ENCODE data around the gene GTF3C5. TPM values are rescaled to one million over a fixed set of nuclear protein-coding genes. Genes with fewer than 3 reads are reported as not detected.
"Not testable (repeated sequence)": the region's sequence is repeated elsewhere in the genome, so short reads cannot be mapped to it uniquely, and the experiment has no call there.

Gene GTF3C5
- total and polyA plus RNA-seq, 8 donors: 25.7 to 85.2 (median 45.4) TPM

DNA sequence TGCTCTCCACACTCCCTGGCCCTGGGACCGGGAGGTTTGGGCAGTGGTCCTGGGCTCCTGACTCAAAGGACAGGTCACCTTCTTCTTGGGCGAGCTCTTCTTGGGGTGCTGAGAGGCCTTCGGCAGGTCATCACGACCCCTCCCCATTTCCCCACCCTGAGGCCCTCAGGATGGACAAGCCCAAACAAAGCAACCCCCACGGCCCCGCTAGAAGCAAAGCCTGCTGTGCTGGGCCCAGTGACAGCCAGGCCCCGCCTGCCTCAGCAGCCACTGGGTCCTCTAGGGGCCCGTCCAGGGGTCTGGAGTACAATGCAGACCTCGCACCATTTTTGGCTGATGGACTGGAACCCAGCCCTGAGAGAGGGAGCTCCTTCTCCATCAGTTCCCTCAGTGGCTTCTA lies 52.9 kb downstream of the GTF3C5 start:
- H3K27me3 ChIP-seq; H3K27ac ChIP-seq; intact Hi-C loops (cut with DNase I; ENCODE audit: low total_unique reads); H3K4me3 ChIP-seq; H3K4me1 ChIP-seq; H3K9me3 ChIP-seq; DNase-seq; H3K36me3 ChIP-seq: not testable (repeated sequence)
- 40 to 64% (median 62%) methylated on average over 3 to 9 of the region's 9 CpGs for WGBS, 5 donors

DNA sequence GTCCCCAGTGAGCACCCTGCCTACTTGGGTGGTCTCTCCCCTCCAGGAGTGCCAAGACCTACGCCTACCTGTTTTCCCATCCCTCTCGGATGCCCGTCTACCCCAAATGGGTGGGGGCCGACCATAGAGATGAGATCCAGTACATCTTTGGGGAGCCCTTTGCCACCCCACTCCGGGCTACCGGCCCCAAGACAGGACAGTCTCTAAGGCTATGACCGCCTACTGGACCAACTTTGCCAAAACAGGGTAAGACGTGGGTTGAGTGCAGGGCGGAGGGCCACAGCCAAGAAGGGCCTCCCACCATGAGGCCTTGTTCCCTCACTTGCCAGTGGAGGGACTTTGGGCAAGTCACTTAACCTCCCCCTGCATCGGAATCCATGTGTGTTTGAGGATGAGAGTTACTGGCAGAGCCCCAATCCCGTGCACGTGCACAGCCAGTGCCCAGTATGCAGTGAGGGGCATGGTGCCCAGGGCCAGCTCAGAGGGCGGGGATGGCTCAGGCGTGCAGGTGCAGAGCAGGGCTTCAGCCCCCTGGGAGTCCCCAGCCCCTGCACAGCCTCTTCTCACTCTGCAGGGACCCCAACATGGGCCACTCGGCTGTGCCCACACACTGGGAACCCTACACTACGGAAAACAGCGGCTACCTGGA lies 55.5 kb downstream of the GTF3C5 start:
- 83 to 95% (median 87%) methylated on average over 8 to 17 of the region's 17 CpGs for WGBS, 5 donors
- H3K4me1 ChIP-seq; H3K9me3 ChIP-seq; intact Hi-C loops (cut with DNase I; ENCODE audit: low total_unique reads); H3K27me3 ChIP-seq; DNase-seq; H3K27ac ChIP-seq; H3K36me3 ChIP-seq; H3K4me3 ChIP-seq: not testable (repeated sequence)

DNA sequence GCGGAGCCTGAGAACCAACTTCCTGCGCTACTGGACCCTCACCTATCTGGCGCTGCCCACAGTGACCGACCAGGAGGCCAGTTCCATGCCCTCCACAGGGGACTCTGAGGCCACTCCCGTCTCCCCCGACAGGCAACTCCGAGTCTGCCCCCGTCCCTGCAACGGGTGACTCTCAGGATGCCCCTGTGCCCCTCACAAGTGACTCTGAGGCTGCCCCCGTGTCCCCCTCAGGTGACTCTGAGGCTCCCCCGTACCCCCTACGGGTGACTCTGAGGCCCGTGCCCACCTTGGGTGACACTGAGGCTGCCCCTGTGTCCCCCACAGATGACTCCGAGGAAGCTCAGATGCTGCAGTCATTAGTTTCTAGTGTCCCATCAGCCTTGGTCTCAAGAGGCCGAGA lies 56.1 kb downstream of the GTF3C5 start:
- TF ChIP-seq POLR2AphosphoS5 (IDR thresholded peaks at IDR 0.05) (no peak), POLR2A (IDR thresholded peaks at IDR 0.05) (no peak), EP300 (IDR thresholded peaks at IDR 0.05) (no peak)
- TF ChIP-seq, protein P1, sequence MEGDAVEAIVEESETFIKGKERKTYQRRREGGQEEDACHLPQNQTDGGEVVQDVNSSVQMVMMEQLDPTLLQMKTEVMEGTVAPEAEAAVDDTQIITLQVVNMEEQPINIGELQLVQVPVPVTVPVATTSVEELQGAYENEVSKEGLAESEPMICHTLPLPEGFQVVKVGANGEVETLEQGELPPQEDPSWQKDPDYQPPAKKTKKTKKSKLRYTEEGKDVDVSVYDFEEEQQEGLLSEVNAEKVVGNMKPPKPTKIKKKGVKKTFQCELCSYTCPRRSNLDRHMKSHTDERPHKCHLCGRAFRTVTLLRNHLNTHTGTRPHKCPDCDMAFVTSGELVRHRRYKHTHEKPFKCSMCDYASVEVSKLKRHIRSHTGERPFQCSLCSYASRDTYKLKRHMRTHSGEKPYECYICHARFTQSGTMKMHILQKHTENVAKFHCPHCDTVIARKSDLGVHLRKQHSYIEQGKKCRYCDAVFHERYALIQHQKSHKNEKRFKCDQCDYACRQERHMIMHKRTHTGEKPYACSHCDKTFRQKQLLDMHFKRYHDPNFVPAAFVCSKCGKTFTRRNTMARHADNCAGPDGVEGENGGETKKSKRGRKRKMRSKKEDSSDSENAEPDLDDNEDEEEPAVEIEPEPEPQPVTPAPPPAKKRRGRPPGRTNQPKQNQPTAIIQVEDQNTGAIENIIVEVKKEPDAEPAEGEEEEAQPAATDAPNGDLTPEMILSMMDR (IDR thresholded peaks at IDR 0.05): no peak
- H3K27me3 ChIP-seq: peaks cover 0 to 2% (median 0%) of the 10 kb centered on the region in 3 donors
- no peak overlapping the region for H3K4me3 ChIP-seq
- intact Hi-C loops (cut with DNase I; ENCODE audit: low total_unique reads): no loop called here
- no peaks in the 10 kb centered on the region for H3K9me3 ChIP-seq
- H3K4me1 ChIP-seq: no peaks in the 10 kb centered on the region
- DNase-seq: no peak
- no peak overlapping the region for H3K27ac ChIP-seq
- no peaks in the 10 kb centered on the region for H3K36me3 ChIP-seq
- 73 to 90% (median 79%) methylated on average over 8 to 15 of the region's 15 CpGs for WGBS, 5 donors

DNA sequence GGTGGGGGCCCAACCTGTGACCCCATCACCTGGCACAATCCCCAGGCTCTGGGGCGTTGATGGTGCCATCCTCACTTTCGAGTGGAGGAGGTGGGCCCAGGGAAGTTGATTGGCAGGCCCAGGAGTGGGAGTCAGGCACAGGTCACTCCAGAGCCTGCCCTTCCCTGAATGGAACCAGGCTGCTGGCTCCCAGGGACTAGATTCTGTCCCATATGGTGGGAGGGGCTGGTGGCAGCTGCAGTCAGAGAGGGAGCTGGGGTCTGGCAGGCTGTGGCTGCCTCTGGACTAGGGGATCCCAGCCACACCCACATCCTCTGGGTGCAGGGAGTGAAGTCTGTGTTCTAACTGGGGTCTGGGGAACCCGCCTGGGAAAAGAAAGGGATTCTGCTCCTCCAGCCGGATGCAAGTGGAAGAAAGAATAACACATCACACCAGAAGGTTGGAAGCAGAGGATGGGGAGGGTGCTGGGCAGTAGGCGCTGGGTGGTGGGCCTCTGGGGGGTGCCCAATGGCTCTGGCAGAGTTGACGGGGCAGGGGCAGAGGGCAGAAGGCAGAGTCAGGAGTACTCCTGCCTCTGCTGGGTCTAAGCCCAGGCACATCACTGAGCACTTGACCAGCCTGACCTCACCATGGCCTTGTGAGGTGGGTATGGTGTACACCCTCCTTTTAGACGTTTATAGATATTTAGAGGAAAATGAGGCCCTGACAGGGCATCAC lies 56.8 kb downstream of the GTF3C5 start:
- no peak for TF ChIP-seq POLR2A (IDR thresholded peaks at IDR 0.05)
- TF ChIP-seq, protein P1 (IDR thresholded peaks at IDR 0.05): no peak
- DNase-seq: no peak
- Histone ChIP-seq H3K36me3 (no peaks in the 10 kb centered on the region), H3K4me3 (no peak overlapping the region), H3K4me1 (no peaks in the 10 kb centered on the region), H3K27me3 (no peaks in the 10 kb centered on the region), H3K27ac (no peak overlapping the region), H3K9me3 (no peaks in the 10 kb centered on the region)
- WGBS, 5 donors: 69 to 77% (median 72%) methylated on average over 7 of the region's 7 CpGs
- intact Hi-C loops (cut with DNase I; ENCODE audit: low total_unique reads): no loop called here

DNA sequence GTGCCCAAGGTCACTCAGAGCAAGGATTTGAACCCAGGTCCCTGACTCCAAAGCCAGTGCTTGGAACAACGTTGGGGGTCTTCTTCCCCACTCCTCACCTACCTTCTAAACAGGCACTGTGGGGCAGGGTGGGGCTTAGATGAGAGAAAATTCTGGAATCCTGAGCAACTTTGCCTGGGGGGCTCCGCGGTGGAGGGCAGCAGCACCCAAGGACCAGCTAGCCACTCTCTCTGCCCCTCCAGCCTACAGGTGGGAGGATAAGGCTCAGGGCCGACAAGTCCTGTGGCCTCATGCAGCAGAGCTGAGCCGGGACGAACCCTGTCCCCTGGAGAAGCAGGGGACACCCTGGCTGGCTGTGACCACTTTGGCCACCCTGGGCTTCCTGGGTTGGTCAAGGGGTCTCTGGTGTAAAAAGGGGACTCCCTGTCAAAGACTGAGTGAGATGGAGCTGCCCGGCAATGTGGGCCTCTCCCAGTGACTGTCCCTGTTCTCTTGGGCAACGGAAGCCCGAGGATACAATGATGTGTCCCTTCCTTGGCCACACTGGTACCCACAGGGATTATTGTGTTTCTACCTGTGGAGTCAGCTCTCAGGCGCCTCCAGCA lies 57.5 kb downstream of the GTF3C5 start:
- 90 to 93% (median 91%) methylated on average over 7 to 10 of the region's 10 CpGs for WGBS, 5 donors

More for the DNA sequence above, 57.5 kb downstream of the GTF3C5 start:
- H3K4me3 ChIP-seq: no peak overlapping the region
- H3K27me3 ChIP-seq: no peaks in the 10 kb centered on the region
- intact Hi-C loops (cut with DNase I; ENCODE audit: low total_unique reads): no loop called here
- no peak for DNase-seq
- H3K36me3 ChIP-seq: no peaks in the 10 kb centered on the region
- no peak overlapping the region for H3K27ac ChIP-seq
- TF ChIP-seq POLR2AphosphoS5 (IDR thresholded peaks at IDR 0.05): no peak
- no peak for TF ChIP-seq EP300 (IDR thresholded peaks at IDR 0.05)
- TF ChIP-seq POLR2A (IDR thresholded peaks at IDR 0.05): no peak
- TF ChIP-seq, protein P1 (IDR thresholded peaks at IDR 0.05): no peak
- H3K9me3 ChIP-seq: no peaks in the 10 kb centered on the region
- no peaks in the 10 kb centered on the region for H3K4me1 ChIP-seq

All from stomach (tissue), 9 donors.